SU-DHL-6 (cell line): ENCODE measurements around the gene CTPS2.

ENCODE experiments used
- EZH2phosphoT487 ChIP-seq: fragments of 200-600 bp; sonication (generic), shearing (Covaris generic); conservative IDR thresholded peaks from 2 replicates; pipeline ENCODE4 v1.6.1; 2018; ENCODE audit warnings: mild to moderate bottlenecking, antibody characterized with exemption, low read length, moderate library complexity, mixed read lengths
- TF ChIP-seq, protein P1 (sequence below): fragments of 200-600 bp; sonication (generic); IDR thresholded peaks from one replicate; pipeline ENCODE4 v1.5.1; 2017; ENCODE audit warnings: antibody characterized with exemption, mild to moderate bottlenecking, low read length, moderate library complexity; ENCODE audit not compliant: insufficient read depth, poor library complexity, severe bottlenecking

DNA sequence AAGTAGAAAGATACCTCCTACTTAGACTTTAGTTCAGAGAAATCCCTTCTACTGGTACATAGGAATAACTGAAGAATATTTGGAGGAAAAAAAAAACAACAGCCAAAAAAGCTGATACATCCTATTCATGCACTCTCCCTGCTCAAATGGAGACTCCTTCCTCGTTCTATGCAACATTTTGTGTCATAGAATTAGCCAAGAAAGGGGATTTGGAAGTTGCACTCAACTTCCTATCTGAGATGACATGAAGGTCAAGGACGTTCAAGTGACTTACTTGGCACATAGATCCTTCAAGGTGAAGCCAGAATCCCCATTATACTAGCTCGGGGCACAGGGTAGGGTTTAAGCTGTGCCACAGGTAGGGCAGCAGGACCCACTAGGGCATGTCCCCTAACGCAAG lies 118.7 kb downstream of the CTPS2 start:
- TF ChIP-seq, protein P1, sequence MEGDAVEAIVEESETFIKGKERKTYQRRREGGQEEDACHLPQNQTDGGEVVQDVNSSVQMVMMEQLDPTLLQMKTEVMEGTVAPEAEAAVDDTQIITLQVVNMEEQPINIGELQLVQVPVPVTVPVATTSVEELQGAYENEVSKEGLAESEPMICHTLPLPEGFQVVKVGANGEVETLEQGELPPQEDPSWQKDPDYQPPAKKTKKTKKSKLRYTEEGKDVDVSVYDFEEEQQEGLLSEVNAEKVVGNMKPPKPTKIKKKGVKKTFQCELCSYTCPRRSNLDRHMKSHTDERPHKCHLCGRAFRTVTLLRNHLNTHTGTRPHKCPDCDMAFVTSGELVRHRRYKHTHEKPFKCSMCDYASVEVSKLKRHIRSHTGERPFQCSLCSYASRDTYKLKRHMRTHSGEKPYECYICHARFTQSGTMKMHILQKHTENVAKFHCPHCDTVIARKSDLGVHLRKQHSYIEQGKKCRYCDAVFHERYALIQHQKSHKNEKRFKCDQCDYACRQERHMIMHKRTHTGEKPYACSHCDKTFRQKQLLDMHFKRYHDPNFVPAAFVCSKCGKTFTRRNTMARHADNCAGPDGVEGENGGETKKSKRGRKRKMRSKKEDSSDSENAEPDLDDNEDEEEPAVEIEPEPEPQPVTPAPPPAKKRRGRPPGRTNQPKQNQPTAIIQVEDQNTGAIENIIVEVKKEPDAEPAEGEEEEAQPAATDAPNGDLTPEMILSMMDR, result no peak
- TF ChIP-seq EZH2phosphoT487, result no peak
